HG02938 (cell line): ENCODE measurements around the gene PVALEF.

ENCODE experiments used
- ATAC-seq: cut with Tn5 transposase; IDR thresholded peaks from one replicate; pipeline ENCODE4 v1.9.1; 2021; ENCODE audit warnings: mild to moderate bottlenecking, moderate library complexity; ENCODE audit not compliant: unreplicated experiment

PVALEF gene

DNA sequence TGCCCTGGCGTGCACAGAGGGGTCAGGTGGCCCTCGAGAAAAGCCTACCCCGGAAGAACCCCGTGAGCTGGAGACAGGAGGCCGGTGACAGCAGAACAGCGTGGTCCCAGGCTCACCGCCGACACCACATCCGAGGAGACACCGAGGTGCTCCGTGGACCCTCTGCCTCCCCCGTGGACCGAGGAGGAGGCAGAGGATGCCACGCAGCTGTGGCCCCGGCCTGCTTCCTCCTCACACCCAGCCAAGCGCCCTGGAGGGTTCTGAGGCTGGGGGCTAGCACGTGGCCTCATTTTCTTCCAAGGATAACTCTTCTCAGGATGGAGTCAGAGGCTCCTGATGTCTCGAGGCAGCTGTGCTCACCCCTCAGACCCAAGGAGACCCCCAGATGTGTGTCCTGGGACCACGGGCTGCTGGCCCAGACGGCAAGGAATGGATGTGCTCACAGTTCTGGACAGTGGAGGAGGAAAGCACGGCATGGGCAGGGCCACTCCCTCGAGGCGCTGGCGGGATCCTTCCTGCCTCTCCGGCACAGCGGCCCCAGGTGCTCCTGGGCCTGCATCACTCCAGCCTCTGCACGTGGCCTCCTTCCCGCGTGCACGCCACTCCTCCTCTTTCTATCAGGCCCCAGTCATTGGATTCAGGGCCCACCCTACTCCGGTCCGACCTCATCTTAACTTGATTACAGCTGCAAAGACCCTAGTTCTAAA, 4.4 kb upstream of the PVALEF start:
- ATAC-seq, result no peak

DNA sequence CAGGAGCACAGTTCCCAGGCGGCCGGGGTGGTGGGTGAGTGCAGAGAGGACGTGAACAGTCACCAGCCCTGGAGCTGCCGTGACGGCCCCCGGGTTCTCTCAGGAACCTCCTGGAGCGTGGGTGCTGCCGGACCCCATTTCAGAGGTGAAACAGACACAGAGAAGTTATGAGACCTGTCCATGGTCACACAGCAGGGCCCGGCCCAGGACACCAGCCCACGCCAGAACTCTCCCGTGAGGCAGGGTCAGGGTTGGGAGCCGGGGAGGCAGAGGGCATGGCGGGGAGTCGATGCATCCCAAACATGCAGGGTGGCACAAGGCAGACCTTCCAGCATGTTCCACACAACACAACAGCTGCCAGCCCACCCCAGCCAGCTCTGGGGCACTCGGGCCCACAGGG, 3.8 kb upstream of the PVALEF start:
- no peak for ATAC-seq

- no peak for ATAC-seq
These were observed 3.3 kb upstream of the PVALEF start for GRCh38 chr17:81161972-81162371.

DNA sequence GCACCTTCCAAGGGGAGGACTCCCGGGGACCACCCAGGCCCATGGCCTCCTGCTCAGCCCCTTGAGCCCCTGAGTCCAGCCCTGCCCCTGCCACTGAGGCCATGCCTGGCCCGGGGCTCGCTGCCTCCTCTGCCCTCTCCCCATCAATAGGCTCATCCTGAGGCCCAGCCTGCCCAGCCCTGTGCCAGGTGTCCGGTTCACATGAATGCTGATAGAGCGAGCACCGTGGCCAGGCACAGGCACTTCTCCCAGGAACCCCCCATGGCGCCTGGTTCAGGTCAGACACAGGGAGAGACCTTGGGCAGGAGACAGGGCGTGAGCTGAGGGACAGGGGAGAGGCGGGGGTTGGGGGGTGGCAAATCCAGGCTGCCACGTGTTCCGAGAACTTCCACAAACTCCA, 2.8 kb upstream of the PVALEF start:
- ATAC-seq, result no peak

- ATAC-seq, result no peak
These were observed 2.1 kb upstream of the PVALEF start for GRCh38 chr17:81163051-81163695.

GRCh38 chr17:81163703-81164370, 1.5 kb upstream of the PVALEF start:
- no peak for ATAC-seq

GRCh38 chr17:81164371-81165245, 699 bp upstream of the PVALEF start:
- ATAC-seq, result no peak

GRCh38 chr17:81166033-81166492, 756 bp downstream of the PVALEF start, which contains the start of gene AATK:
AATK (minus strand) TSS chr17:81166221; CDS start chr17:81165992, 229 bp downstream.
- no peak for ATAC-seq

- ATAC-seq, result no peak
These were observed 1.9 kb downstream of the PVALEF start for GRCh38 chr17:81167194-81167524.

- no peak for ATAC-seq
These were observed 2.3 kb downstream of the PVALEF start for GRCh38 chr17:81167638-81168037.

DNA sequence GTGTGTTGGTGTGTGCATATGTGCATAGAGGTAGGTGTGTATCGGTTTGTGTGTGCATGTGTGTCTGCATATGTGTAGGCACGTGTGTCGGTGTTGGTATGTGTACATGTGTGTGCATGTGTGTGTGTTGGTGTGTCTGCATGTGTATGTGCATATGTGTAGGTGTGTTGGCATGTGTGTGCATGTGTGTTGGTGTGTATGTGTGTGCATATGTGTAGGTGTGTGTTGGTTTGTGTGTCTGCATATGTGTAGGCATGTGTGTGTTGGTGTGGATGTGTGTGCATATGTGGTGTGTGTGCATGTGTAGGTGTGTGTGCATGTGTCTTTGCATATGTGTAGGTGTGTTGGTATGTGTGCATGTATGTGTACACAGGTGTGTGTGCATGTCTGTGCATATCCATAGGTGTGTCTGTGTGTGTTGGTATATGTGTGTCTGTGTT, 4.6 kb downstream of the PVALEF start:
- no peak for ATAC-seq

GRCh38 chr17:81170727-81171494, 5.6 kb downstream of the PVALEF start:
- ATAC-seq, result no peak

DNA sequence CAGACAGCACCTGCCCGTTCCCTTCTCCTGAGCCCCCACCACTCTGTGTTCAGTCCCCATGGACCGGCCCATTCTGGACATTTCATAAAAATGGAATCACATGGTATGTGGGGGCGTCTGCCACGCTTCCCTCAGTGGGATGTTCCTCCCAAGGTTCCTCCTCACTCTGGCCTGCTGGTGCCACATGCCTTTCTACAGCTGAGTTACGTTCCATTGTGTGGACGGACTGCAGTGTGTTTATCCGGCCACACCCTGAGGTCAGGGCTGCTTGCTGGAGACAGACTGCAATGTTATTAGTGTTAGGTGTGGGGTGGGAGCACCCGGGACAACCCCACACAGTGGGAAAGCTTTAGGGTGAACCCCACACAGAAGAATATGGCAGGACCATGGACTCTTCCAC, 6.6 kb downstream of the PVALEF start:
- no peak for ATAC-seq

- ATAC-seq, result no peak
These were observed 7.9 kb downstream of the PVALEF start for GRCh38 chr17:81173052-81173761.

DNA sequence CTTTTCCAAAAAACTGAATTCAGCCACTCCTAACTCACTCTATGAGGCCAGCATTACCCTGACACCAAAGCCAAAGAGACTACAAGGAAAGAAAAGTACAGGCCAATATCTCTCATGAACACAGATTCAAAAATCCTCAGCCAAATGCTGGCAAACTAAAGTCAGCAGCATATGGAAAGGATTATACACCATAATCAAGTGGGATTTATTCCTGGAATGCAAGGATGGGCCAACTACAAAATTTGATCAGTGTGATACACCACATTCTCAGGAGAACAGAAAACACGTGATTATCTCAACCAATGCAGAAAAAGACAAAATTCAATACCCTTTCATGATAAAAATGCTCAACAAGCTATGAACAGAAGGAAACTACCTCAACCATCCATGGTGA, 8.5 kb downstream of the PVALEF start:
- no peak for ATAC-seq

DNA sequence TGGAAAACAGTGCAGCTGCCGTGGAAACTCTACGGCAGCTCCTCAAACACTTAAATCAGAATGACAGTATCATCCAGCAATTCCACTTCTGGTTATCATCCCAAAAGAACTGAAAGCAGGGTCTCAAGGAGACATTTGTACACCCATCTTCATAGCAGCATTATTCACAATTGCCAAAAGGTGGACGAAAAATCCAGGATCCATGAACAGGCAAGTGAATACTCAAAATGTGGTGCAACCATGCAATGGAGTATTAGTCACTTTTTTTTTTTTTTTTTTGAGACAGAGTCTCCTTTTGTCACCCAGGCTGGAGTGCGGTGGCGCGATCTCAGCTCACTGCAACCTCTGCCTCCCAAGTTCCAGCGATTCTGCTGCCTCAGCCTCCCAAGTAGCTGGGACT, 11.4 kb downstream of the PVALEF start:
- ATAC-seq, result no peak

- no peak for ATAC-seq
These were observed 13.1 kb downstream of the PVALEF start for GRCh38 chr17:81178136-81179091.

DNA sequence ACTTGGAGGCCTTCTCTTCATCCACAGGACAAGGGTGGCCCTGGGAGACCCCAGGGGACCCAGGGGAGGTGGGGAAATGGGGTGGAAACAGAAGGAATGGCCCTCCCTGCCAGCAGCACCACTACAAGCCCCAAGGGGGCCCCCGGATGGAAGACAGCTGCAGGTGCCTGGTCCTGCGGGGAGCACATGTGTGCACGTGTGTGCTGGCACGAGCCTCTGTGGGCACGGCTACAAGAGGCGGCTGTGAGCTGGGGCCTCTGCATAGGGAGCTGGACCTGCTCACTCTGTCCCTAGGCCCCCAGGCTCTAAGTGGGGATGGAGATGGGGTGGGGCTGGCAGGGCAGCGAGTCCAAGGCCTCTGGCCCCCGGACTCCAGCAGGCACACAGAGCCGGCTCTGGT, 13.9 kb downstream of the PVALEF start:
- no peak for ATAC-seq

- ATAC-seq, result no peak
These were observed 14.6 kb downstream of the PVALEF start for GRCh38 chr17:81179861-81180260.
